Measurements from ENCODE around the gene GSTK1. TPM values are rescaled to one million over a fixed set of nuclear protein-coding genes. Genes with fewer than 3 reads are reported as not detected.

GSTK1 gene
- polyA plus RNA-seq, 1 donor from 2014 or later = 12.8 TPM

DNA sequence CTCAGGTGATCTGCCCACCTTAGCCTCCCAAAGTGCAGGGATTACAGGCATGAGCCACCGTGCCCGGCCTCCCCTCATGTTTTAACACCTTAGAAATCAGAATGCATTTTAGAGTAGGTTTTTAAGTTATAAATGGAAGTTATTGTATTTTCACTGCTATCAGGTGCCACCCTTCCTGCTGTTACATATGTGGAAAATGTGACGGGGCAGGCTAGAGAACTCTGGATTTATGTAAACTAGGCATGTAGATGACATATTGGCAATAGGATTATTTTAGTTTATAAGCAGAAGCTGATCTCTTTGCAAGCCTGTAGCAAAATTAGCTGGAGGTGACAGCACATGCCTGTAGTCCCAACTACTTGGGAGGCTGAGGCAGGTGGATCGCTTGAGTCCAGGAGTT is 27.1 kb downstream of the GSTK1 start:
- no peaks in the 10 kb centered on the region for H4K20me1 ChIP-seq (ENCODE audit: insufficient read depth)
- H3K36me3 ChIP-seq (ENCODE audit: insufficient read depth, low read length) = peaks cover 4% of the 10 kb centered on the region
- no peaks in the 10 kb centered on the region for H3K9me2 ChIP-seq (ENCODE audit: insufficient read depth, low read length)
- no peaks in the 10 kb centered on the region for H3K9me3 ChIP-seq (ENCODE audit: low read length)
- no peak overlapping the region for H2AFZ ChIP-seq (ENCODE audit: low read depth, low read length)
- no peaks in the 10 kb centered on the region for H3K27me3 ChIP-seq (ENCODE audit: insufficient read depth, low read depth, low read length)
- TF ChIP-seq POLR2AphosphoS5 (IDR thresholded peaks at IDR 0.05) (no peak), SMC3 (conservative IDR thresholded peaks at IDR 0.05; ENCODE audit: poor library complexity) (no peak), MXI1 (conservative IDR thresholded peaks at IDR 0.05; ENCODE audit: poor library complexity, severe bottlenecking) (no peak), EZH2 (IDR thresholded peaks at IDR 0.05; ENCODE audit: borderline replicate concordance, insufficient read depth, low read length, poor library complexity, severe bottlenecking) (no peak), CTCF (IDR thresholded peaks at IDR 0.05; ENCODE audit: poor library complexity, severe bottlenecking) (no peak)
- TF ChIP-seq, protein P1, sequence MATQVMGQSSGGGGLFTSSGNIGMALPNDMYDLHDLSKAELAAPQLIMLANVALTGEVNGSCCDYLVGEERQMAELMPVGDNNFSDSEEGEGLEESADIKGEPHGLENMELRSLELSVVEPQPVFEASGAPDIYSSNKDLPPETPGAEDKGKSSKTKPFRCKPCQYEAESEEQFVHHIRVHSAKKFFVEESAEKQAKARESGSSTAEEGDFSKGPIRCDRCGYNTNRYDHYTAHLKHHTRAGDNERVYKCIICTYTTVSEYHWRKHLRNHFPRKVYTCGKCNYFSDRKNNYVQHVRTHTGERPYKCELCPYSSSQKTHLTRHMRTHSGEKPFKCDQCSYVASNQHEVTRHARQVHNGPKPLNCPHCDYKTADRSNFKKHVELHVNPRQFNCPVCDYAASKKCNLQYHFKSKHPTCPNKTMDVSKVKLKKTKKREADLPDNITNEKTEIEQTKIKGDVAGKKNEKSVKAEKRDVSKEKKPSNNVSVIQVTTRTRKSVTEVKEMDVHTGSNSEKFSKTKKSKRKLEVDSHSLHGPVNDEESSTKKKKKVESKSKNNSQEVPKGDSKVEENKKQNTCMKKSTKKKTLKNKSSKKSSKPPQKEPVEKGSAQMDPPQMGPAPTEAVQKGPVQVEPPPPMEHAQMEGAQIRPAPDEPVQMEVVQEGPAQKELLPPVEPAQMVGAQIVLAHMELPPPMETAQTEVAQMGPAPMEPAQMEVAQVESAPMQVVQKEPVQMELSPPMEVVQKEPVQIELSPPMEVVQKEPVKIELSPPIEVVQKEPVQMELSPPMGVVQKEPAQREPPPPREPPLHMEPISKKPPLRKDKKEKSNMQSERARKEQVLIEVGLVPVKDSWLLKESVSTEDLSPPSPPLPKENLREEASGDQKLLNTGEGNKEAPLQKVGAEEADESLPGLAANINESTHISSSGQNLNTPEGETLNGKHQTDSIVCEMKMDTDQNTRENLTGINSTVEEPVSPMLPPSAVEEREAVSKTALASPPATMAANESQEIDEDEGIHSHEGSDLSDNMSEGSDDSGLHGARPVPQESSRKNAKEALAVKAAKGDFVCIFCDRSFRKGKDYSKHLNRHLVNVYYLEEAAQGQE (IDR thresholded peaks at IDR 0.05; ENCODE audit: borderline replicate concordance) = no peak
- H3F3A ChIP-seq (ENCODE audit: insufficient read depth, low read length, poor library complexity, severe bottlenecking) = no peaks in the 10 kb centered on the region
- no peak overlapping the region for H3K27ac ChIP-seq (ENCODE audit: low read length)
- peak overlapping the region; percentile 98 for H3K4me3 ChIP-seq (ENCODE audit: low read length)
- H3K79me2 ChIP-seq (replicated peaks; ENCODE audit: insufficient read depth, low read length) = peaks cover 40% of the 10 kb centered on the region
- H3K9ac ChIP-seq (ENCODE audit: low read length) = no peak overlapping the region
- H3K4me2 ChIP-seq (ENCODE audit: low read length) = peak overlapping the region; percentile 2

- H3K79me2 ChIP-seq (replicated peaks; ENCODE audit: insufficient read depth, low read length) = peaks cover 47% of the 10 kb centered on the region
- no peak for TF ChIP-seq EP300 (conservative IDR thresholded peaks at IDR 0.05; ENCODE audit: poor library complexity, severe bottlenecking)
- no peaks in the 10 kb centered on the region for H3K27me3 ChIP-seq (ENCODE audit: insufficient read depth, low read depth, low read length)
- no peak overlapping the region for H3K4me2 ChIP-seq (ENCODE audit: low read length)
- H3K4me3 ChIP-seq (ENCODE audit: low read length) = no peak overlapping the region
- H2AFZ ChIP-seq (ENCODE audit: low read depth, low read length) = no peak overlapping the region
- no peaks in the 10 kb centered on the region for H3K9me2 ChIP-seq (ENCODE audit: insufficient read depth, low read length)
- H3K9ac ChIP-seq (ENCODE audit: low read length) = no peak overlapping the region
- H4K20me1 ChIP-seq (ENCODE audit: insufficient read depth) = no peaks in the 10 kb centered on the region
- H3K9me3 ChIP-seq (ENCODE audit: low read length) = no peaks in the 10 kb centered on the region
- no peaks in the 10 kb centered on the region for H3F3A ChIP-seq (ENCODE audit: insufficient read depth, low read length, poor library complexity, severe bottlenecking)
- peaks cover 4% of the 10 kb centered on the region for H3K36me3 ChIP-seq (ENCODE audit: insufficient read depth, low read length)
- no peak overlapping the region for H3K27ac ChIP-seq (ENCODE audit: low read length)
These were observed 29.6 kb downstream of the GSTK1 start for GRCh38 chr7:143292876-143293275.

- H3K36me3 ChIP-seq (ENCODE audit: insufficient read depth, low read length) = peaks cover 13% of the 10 kb centered on the region
- H4K20me1 ChIP-seq (ENCODE audit: insufficient read depth) = no peaks in the 10 kb centered on the region
- H3K9me3 ChIP-seq (ENCODE audit: low read length) = no peaks in the 10 kb centered on the region
- no peaks in the 10 kb centered on the region for H3F3A ChIP-seq (ENCODE audit: insufficient read depth, low read length, poor library complexity, severe bottlenecking)
- H2AFZ ChIP-seq (ENCODE audit: low read depth, low read length) = no peak overlapping the region
- no peaks in the 10 kb centered on the region for H3K9me2 ChIP-seq (ENCODE audit: insufficient read depth, low read length)
- H3K27me3 ChIP-seq (ENCODE audit: insufficient read depth, low read depth, low read length) = no peaks in the 10 kb centered on the region
- peaks cover 21% of the 10 kb centered on the region for H3K79me2 ChIP-seq (replicated peaks; ENCODE audit: insufficient read depth, low read length)
- H3K4me2 ChIP-seq (ENCODE audit: low read length) = no peak overlapping the region
- no peak for TF ChIP-seq EP300 (conservative IDR thresholded peaks at IDR 0.05; ENCODE audit: poor library complexity, severe bottlenecking)
- no peak for TF ChIP-seq RAD21 (conservative IDR thresholded peaks at IDR 0.05)
- TF ChIP-seq EZH2 (IDR thresholded peaks at IDR 0.05; ENCODE audit: borderline replicate concordance, insufficient read depth, low read length, poor library complexity, severe bottlenecking) = no peak
- no peak for TF ChIP-seq TAF1 (IDR thresholded peaks at IDR 0.05; ENCODE audit: low read depth)
- TF ChIP-seq POLR2AphosphoS5 (IDR thresholded peaks at IDR 0.05) = no peak
- no peak for TF ChIP-seq SMC3 (conservative IDR thresholded peaks at IDR 0.05; ENCODE audit: poor library complexity)
- no peak for TF ChIP-seq MXI1 (conservative IDR thresholded peaks at IDR 0.05; ENCODE audit: poor library complexity, severe bottlenecking)
- TF ChIP-seq, protein P1 (IDR thresholded peaks at IDR 0.05; ENCODE audit: borderline replicate concordance) = no peak
- TF ChIP-seq CTCF (IDR thresholded peaks at IDR 0.05; ENCODE audit: poor library complexity, severe bottlenecking) = no peak
- H3K27ac ChIP-seq (ENCODE audit: low read length) = no peak overlapping the region
- H3K9ac ChIP-seq (ENCODE audit: low read length) = no peak overlapping the region
- H3K4me3 ChIP-seq (ENCODE audit: low read length) = no peak overlapping the region
These were observed 32.6 kb downstream of the GSTK1 start for GRCh38 chr7:143295870-143296269.

Measured in neural cell (in vitro differentiated cells).